Measurements from ENCODE around the gene HOXB6.

GRCh38 chr17:48628649-48629410 is 24.0 kb upstream of the HOXB6 start:
- TF ChIP-seq POLR2A (IDR thresholded peaks at IDR 0.05) (no peak), CTCF (IDR thresholded peaks at IDR 0.05) (no peak)

All from lower leg skin (tissue), 3 donors.